NB4 (cell line): ENCODE data around the gene TFE3.

ENCODE experiments used
- CTCF ChIP-seq: IDR thresholded peaks from one replicate; pipeline ENCODE4 v1.5.1; 2012; ENCODE audit warnings: low read depth, low read length
- MAX ChIP-seq: IDR thresholded peaks from 2 replicates; pipeline ENCODE4 v1.6.1; 2011; ENCODE audit warnings: low read depth, low read length
- MYC ChIP-seq: IDR thresholded peaks from 2 replicates; pipeline ENCODE4 v1.6.1; 2011; ENCODE audit warnings: low read depth, low read length
- POLR2A ChIP-seq: IDR thresholded peaks from 2 replicates; pipeline ENCODE4 v1.6.1; 2011; ENCODE audit warnings: mild to moderate bottlenecking; ENCODE audit not compliant: insufficient read length; ENCODE audit errors: extremely low read depth

- no peak for TF ChIP-seq CTCF
- TF ChIP-seq POLR2A, result no peak
- no peak for TF ChIP-seq MAX
- TF ChIP-seq MYC, result no peak
Measured at GRCh38 chrX:49077941-49078340, 34.8 kb upstream of the TFE3 start.
